Left cardiac atrium (tissue), 4 donors: ENCODE measurements around the gene NUTM2D. TPM values are rescaled to one million over a fixed set of nuclear protein-coding genes. Genes with fewer than 3 reads are reported as not detected.
A peak's percentile ranks its signal among the peaks of the same experiment; 100 is the strongest.
"Not testable (repeated sequence)": the region's sequence is repeated elsewhere in the genome, so short reads cannot be mapped to it uniquely, and the experiment has no call there.

ENCODE experiments used
- ATAC-seq, 2 donors: fragments of 200-7000 bp; cut with Tn5 transposase; one replicate each; pipeline ENCODE4 v1.9.1; 2020; ENCODE audit warnings: mild to moderate bottlenecking in 2 of 2, moderate library complexity in 2 of 2
- DNase-seq: peaks from one replicate; pipeline ENCODE4 v3.0.0-alpha.2; 2020
- intact Hi-C, 2 donors: fragments of 100-400 bp; cut with DNase I; formaldehyde crosslinking; loops; one replicate each; pipeline versions ENCODE4 v1.14.1 to v1.15.1; 2022 to 2023
- total RNA-seq, 2 donors: library from RNA; stranded (reverse); fragmentation: NEBNext Ultra II Directional; extraction: Animal tissue kit (Norgen Biotek cat#: 25700); gene quantifications; one replicate each; pipeline ENCODE4 v1.2.1, GENCODE V29; 2021
- donor health status: DM: no; HTN: yes; CAD: no.
- donor health status: DM: no; HTN: yes; CAD: no; lungs with severe emphysema.
- donor health status: DM: yes; HTN: yes; CAD: no.
- donor health status: Dilated cardiomyopathy.

Gene NUTM2D
- total RNA-seq, 2 donors from 2014 or later = 3.5 to 4.2 TPM

GRCh38 chr10:87355110-87355509 lies 2.4 kb upstream of the NUTM2D start:
- DNase-seq, ATAC-seq, intact Hi-C loops: not testable (repeated sequence)

- ATAC-seq, intact Hi-C loops, DNase-seq: not testable (repeated sequence)
These were observed 615 bp downstream of the NUTM2D start for GRCh38 chr10:87358159-87358558.

GRCh38 chr10:87369514-87370112 lies 12.1 kb downstream of the NUTM2D start:
- ATAC-seq = peak in 1 of 2 donors; percentile 77
- intact Hi-C loops, DNase-seq: not testable (repeated sequence)

GRCh38 chr10:87374091-87374490 lies 16.5 kb downstream of the NUTM2D start:
- intact Hi-C loops, ATAC-seq, DNase-seq: not testable (repeated sequence)

GRCh38 chr10:87379115-87379514 lies 21.6 kb downstream of the NUTM2D start:
- intact Hi-C loops, ATAC-seq, DNase-seq: not testable (repeated sequence)

GRCh38 chr10:87383149-87383857 lies 25.8 kb downstream of the NUTM2D start:
- DNase-seq, ATAC-seq, intact Hi-C loops: not testable (repeated sequence)

- ATAC-seq, DNase-seq, intact Hi-C loops: not testable (repeated sequence)
These were observed 26.7 kb downstream of the NUTM2D start for GRCh38 chr10:87384283-87384682.

GRCh38 chr10:87385762-87386360 lies 28.3 kb downstream of the NUTM2D start:
- ATAC-seq = peak; percentile 63 to 90
- intact Hi-C loops, DNase-seq: not testable (repeated sequence)

- ATAC-seq, DNase-seq, intact Hi-C loops: not testable (repeated sequence)
These were observed 33.8 kb downstream of the NUTM2D start for GRCh38 chr10:87391360-87391759.

- ATAC-seq, DNase-seq: not testable (repeated sequence)
These were observed 38.7 kb downstream of the NUTM2D start for GRCh38 chr10:87396206-87396605.

GRCh38 chr10:87398436-87398835 lies 40.9 kb downstream of the NUTM2D start:
- intact Hi-C loops, ATAC-seq, DNase-seq: not testable (repeated sequence)

More at GRCh38 chr10:87396206-87396605, 38.7 kb downstream of the NUTM2D start:
- intact Hi-C loops = not testable (repeated sequence)

GRCh38 chr10:87407516-87408467 lies 50.2 kb downstream of the NUTM2D start:
- intact Hi-C loops = not testable (repeated sequence)
- peak; percentile 14 for DNase-seq
- peak in 1 of 2 donors; percentile 12 for ATAC-seq

- ATAC-seq, intact Hi-C loops, DNase-seq: not testable (repeated sequence)
These were observed 56.4 kb downstream of the NUTM2D start for GRCh38 chr10:87413921-87414320.

Other genes starting within 250 kb of the NUTM2D start
- gene NUTM2A, start 132.3 kb upstream of the NUTM2D start, total RNA-seq = 1 to 10 TPM; 1.6 to 1.9 TPM
- 1 to 10 TPM; 6.5 to 8.0 TPM for gene MINPP1, start 147.1 kb downstream of the NUTM2D start, total RNA-seq